Spinal cord (tissue), 10 donors: ENCODE measurements around the gene TPP2. TPM values are rescaled to one million over a fixed set of nuclear protein-coding genes. Genes with fewer than 3 reads are reported as not detected.

Experiments used
- DNase-seq, 6 donors: peaks; one replicate each; pipeline versions ENCODE4 v3.0.0 to v3.0.0-alpha.2; 2013 to 2015; ENCODE audit warnings: low spot score in 6 of 6, low read depth in 4 of 6
- H3K27ac ChIP-seq: one replicate; pipeline ENCODE4 v1.5.1; 2013; ENCODE audit warnings: low read depth, low read length, control low read depth
- H3K27me3 ChIP-seq: one replicate; pipeline ENCODE4 v1.6.1; 2013; ENCODE audit warnings: low read length; ENCODE audit not compliant: control insufficient read depth, insufficient read depth
- H3K36me3 ChIP-seq: one replicate; pipeline ENCODE4 v1.6.1; 2013; ENCODE audit warnings: low read length; ENCODE audit not compliant: control insufficient read depth, insufficient read depth
- H3K4me1 ChIP-seq: one replicate; pipeline ENCODE4 v1.6.1; 2013; ENCODE audit warnings: low read length; ENCODE audit not compliant: control insufficient read depth, insufficient read depth
- H3K4me3 ChIP-seq: one replicate; pipeline ENCODE4 v1.5.1; 2013; ENCODE audit warnings: low read depth, low read length, control low read depth
- H3K9me3 ChIP-seq: one replicate; pipeline ENCODE4 v1.6.1; 2013; ENCODE audit warnings: low read length; ENCODE audit not compliant: control insufficient read depth, insufficient read depth
- WGBS: methylation state at CpG from one replicate; pipeline ENCODE4 v1.1.5; 2013; ENCODE audit warnings: missing lambda C conversion rate; ENCODE audit not compliant: insufficient coverage; 5-methylcytosine and 5-hydroxymethylcytosine counted together
- polyA plus RNA-seq, 2 donors: library from polyadenylated mRNA; unstranded; fragments of 120-200 nt; gene quantifications; one replicate each; pipeline ENCODE4 v1.2.1, GENCODE V29; 2013; ENCODE audit not compliant: insufficient read length in 2 of 2
- total RNA-seq, 2 donors: library from RNA; depleted of rRNA in 1 of 2; stranded (reverse); fragments of 120-200 nt in 1 of 2; fragments of >200 nt in 1 of 2; gene quantifications; one replicate each; pipeline versions ENCODE4 v1.2.3 to v1.2.4, GENCODE V29; 2013 to 2014
- donor health status: healthy.

TPP2 gene
- total and polyA plus RNA-seq, 4 donors: 25.2 to 60.5 (median 45.4) TPM

- 96% methylated on average over 5 of the region's 6 CpGs for WGBS
- Histone ChIP-seq H3K9me3 (peaks cover 3% of the 10 kb centered on the region), H3K4me3 (no peak overlapping the region), H3K36me3 (no peaks in the 10 kb centered on the region), H3K27me3 (no peaks in the 10 kb centered on the region), H3K4me1 (no peaks in the 10 kb centered on the region), H3K27ac (no peak overlapping the region)
- no peak for DNase-seq
Measured at GRCh38 chr13:102704238-102705058, 107.7 kb downstream of the TPP2 start.

GRCh38 chr13:102707467-102707866, 110.7 kb downstream of the TPP2 start:
- peak in 4 of 6 donors; percentile 13 to 79 (median 43) for DNase-seq
- Histone ChIP-seq H3K4me3 (no peak overlapping the region), H3K4me1 (no peaks in the 10 kb centered on the region), H3K27ac (no peak overlapping the region), H3K9me3 (peaks cover 3% of the 10 kb centered on the region), H3K36me3 (no peaks in the 10 kb centered on the region), H3K27me3 (no peaks in the 10 kb centered on the region)
- WGBS: 28% methylated on average over 2 of the region's 4 CpGs

DNA sequence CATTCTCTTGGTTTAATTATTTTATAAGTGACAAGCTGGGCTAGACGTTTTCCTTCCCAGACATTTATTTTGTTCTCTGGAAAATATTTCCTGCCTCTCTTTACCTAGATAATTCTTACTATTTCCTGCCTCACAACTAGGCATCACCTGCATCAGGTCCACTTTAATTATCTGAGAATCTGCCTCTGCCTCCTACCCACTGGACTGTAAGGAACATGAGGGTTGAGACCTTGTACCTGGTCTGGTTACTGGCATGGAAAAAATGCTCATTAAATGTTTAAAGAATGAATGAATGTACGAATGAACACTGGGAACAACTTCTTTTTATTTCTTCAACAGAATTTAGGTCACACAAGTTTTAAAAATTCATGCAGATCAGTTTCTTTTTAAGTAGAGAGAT, 111.4 kb downstream of the TPP2 start:
- H3K9me3 ChIP-seq: peaks cover 3% of the 10 kb centered on the region
- no peaks in the 10 kb centered on the region for H3K36me3 ChIP-seq
- H3K27me3 ChIP-seq: no peaks in the 10 kb centered on the region
- no CpG with 5 or more reads among the region's 2 CpGs for WGBS
- H3K27ac ChIP-seq: no peak overlapping the region
- no peaks in the 10 kb centered on the region for H3K4me1 ChIP-seq
- no peak for DNase-seq
- no peak overlapping the region for H3K4me3 ChIP-seq

GRCh38 chr13:102708991-102709390, 112.2 kb downstream of the TPP2 start:
- WGBS: 74% methylated on average over 2 of the region's 2 CpGs
- no peak overlapping the region for H3K4me3 ChIP-seq
- DNase-seq: no peak
- H3K9me3 ChIP-seq: peaks cover 3% of the 10 kb centered on the region
- H3K36me3 ChIP-seq: no peaks in the 10 kb centered on the region
- no peak overlapping the region for H3K27ac ChIP-seq
- no peaks in the 10 kb centered on the region for H3K4me1 ChIP-seq
- H3K27me3 ChIP-seq: no peaks in the 10 kb centered on the region

- no peak for DNase-seq
- H3K4me1 ChIP-seq: no peaks in the 10 kb centered on the region
- peaks cover 3% of the 10 kb centered on the region for H3K9me3 ChIP-seq
- H3K27me3 ChIP-seq: no peaks in the 10 kb centered on the region
- H3K4me3 ChIP-seq: no peak overlapping the region
- H3K27ac ChIP-seq: no peak overlapping the region
- H3K36me3 ChIP-seq: no peaks in the 10 kb centered on the region
Measured at GRCh38 chr13:102709536-102709935, 112.8 kb downstream of the TPP2 start.

DNA sequence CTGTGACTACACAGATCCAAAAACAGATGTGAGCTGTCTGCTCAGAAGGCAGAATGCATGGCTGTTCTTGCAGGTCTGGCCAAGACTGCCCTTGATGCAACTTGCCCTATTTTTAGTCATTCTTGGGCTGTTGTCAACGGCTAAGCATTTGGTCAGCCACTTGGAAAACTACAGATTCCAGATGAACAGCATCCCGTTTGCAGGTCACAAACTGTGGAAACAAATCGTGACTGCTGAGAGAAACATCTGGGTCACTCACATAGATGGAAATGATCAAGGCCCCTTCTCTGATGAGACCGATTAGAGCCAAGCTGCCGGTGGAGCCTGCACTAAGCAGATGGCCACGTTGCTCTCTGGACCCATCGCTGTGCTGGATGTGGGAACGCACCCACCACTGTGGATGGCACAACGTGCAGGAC, 113.5 kb downstream of the TPP2 start:
- H3K4me1 ChIP-seq: no peaks in the 10 kb centered on the region
- DNase-seq: no peak
- no peaks in the 10 kb centered on the region for H3K36me3 ChIP-seq
- H3K27ac ChIP-seq: no peak overlapping the region
- H3K9me3 ChIP-seq: peaks cover 3% of the 10 kb centered on the region
- no peaks in the 10 kb centered on the region for H3K27me3 ChIP-seq
- WGBS: 90% methylated on average over 9 of the region's 9 CpGs
- no peak overlapping the region for H3K4me3 ChIP-seq

- Histone ChIP-seq H3K4me1 (no peaks in the 10 kb centered on the region), H3K4me3 (no peak overlapping the region), H3K27me3 (no peaks in the 10 kb centered on the region), H3K9me3 (no peaks in the 10 kb centered on the region), H3K27ac (no peak overlapping the region), H3K36me3 (no peaks in the 10 kb centered on the region)
- WGBS: no CpG with 5 or more reads among the region's 1 CpG
- DNase-seq: peak in 1 of 6 donors; percentile 33
Measured at GRCh38 chr13:102715447-102715846, 118.7 kb downstream of the TPP2 start.

DNA sequence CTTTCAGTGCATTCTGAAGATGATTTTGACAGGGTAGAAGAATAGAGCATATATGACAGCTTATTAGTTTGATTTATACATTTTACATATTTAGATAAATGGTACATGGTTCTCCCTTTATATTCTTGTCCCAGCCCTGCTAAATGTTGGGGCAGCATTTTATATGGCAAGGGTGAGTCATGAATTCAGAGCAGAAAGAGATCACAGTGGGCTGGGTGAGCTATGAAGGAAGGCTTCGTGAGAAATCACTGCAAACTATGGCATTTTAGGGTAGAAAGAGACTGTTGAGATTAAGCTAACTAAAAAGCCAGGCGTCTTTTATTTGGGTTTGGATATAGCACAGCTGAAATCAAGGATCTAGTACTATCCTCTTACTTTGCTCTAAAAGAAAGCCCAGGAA, 122.0 kb downstream of the TPP2 start:
- Histone ChIP-seq H3K9me3 (no peaks in the 10 kb centered on the region), H3K27ac (no peak overlapping the region)
- WGBS: 80% methylated on average over 1 of the region's 2 CpGs

GRCh38 chr13:102721800-102722231, 125.0 kb downstream of the TPP2 start:
- Histone ChIP-seq H3K9me3 (no peaks in the 10 kb centered on the region), H3K27me3 (no peaks in the 10 kb centered on the region), H3K36me3 (no peaks in the 10 kb centered on the region), H3K4me1 (no peaks in the 10 kb centered on the region), H3K27ac (no peak overlapping the region), H3K4me3 (no peak overlapping the region)
- peak in 2 of 6 donors; percentile 36 to 78 for DNase-seq
- 0% methylated on average over 1 of the region's 1 CpG for WGBS

More for the DNA sequence above, 122.0 kb downstream of the TPP2 start:
- no peak for DNase-seq
- Histone ChIP-seq H3K4me3 (no peak overlapping the region), H3K4me1 (no peaks in the 10 kb centered on the region), H3K36me3 (no peaks in the 10 kb centered on the region), H3K27me3 (no peaks in the 10 kb centered on the region)

DNA sequence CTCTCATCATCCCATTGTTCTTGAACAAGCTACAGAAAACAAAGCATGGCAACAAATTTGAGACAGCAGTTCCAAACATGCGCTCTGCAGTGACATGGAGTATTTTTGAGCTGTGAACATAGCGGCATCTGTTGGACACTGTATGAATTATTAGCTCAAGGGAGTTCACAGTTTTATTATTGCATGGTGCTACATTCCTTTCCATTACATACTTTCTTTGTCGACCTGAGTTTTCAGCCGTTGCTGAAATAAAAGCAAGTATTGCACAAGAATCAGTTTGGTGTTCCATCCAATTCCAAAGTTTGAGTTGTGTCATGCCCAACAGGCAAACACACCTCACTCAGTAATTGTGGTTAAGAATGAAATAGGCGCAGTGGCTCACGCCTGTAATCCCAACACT, 128.1 kb downstream of the TPP2 start:
- Histone ChIP-seq H3K9me3 (no peaks in the 10 kb centered on the region), H3K27ac (no peak overlapping the region), H3K4me1 (no peaks in the 10 kb centered on the region), H3K27me3 (no peaks in the 10 kb centered on the region), H3K4me3 (no peak overlapping the region), H3K36me3 (no peaks in the 10 kb centered on the region)
- WGBS: 80% methylated on average over 2 of the region's 6 CpGs
- peak in 2 of 6 donors; percentile 15 to 25 for DNase-seq
